Parathyroid adenoma (tissue), 2 donors: Measurements from ENCODE around the gene FHIP1A.
"Not testable (repeated sequence)": the region's sequence is repeated elsewhere in the genome, so short reads cannot be mapped to it uniquely, and the experiment has no call there.

Experiments used
- H2AFZ ChIP-seq: fragments of 300-600 bp; sonication (generic); one replicate; pipeline ENCODE4 v1.7.0; 2017; ENCODE audit warnings: antibody characterized with exemption, mild to moderate bottlenecking
- H3K27ac ChIP-seq: fragments of 300-600 bp; sonication (generic); one replicate; pipeline ENCODE4 v1.7.0; 2017
- H3K27me3 ChIP-seq: fragments of 300-600 bp; sonication (generic); one replicate; pipeline ENCODE4 v1.7.0; 2017; ENCODE audit warnings: low read length; ENCODE audit not compliant: control insufficient read depth, insufficient read depth
- H3K36me3 ChIP-seq: fragments of 300-600 bp; sonication (generic); one replicate; pipeline ENCODE4 v1.7.0; 2017; ENCODE audit warnings: low read length; ENCODE audit not compliant: control insufficient read depth, insufficient read depth
- H3K4me1 ChIP-seq: fragments of 300-600 bp; sonication (generic); one replicate; pipeline ENCODE4 v1.7.0; 2017; ENCODE audit warnings: control low read depth
- H3K4me2 ChIP-seq: fragments of 300-600 bp; sonication (generic); one replicate; pipeline ENCODE4 v1.7.0; 2017; ENCODE audit warnings: low read length
- H3K4me3 ChIP-seq: fragments of 300-600 bp; sonication (generic); one replicate; pipeline ENCODE4 v1.7.0; 2017; ENCODE audit warnings: low read depth, low read length
- H3K79me2 ChIP-seq: fragments of 300-600 bp; sonication (generic); one replicate; pipeline ENCODE4 v1.7.0; 2017; ENCODE audit warnings: control low read depth
- H3K9ac ChIP-seq: fragments of 300-600 bp; sonication (generic); one replicate; pipeline ENCODE4 v1.7.0; 2017; ENCODE audit warnings: mild to moderate bottlenecking
- H3K9me3 ChIP-seq: fragments of 300-600 bp; sonication (generic); one replicate; pipeline ENCODE4 v1.7.0; 2017; ENCODE audit warnings: low read length; ENCODE audit not compliant: control insufficient read depth
- TF ChIP-seq, protein P1 (sequence below): fragments of 300-600 bp; sonication (generic); IDR thresholded peaks from one replicate; pipeline ENCODE4 v1.7.0; 2017; ENCODE audit warnings: antibody characterized with exemption, mild to moderate bottlenecking
- donor health status: primary hyperparathyroidism.

FHIP1A gene

DNA sequence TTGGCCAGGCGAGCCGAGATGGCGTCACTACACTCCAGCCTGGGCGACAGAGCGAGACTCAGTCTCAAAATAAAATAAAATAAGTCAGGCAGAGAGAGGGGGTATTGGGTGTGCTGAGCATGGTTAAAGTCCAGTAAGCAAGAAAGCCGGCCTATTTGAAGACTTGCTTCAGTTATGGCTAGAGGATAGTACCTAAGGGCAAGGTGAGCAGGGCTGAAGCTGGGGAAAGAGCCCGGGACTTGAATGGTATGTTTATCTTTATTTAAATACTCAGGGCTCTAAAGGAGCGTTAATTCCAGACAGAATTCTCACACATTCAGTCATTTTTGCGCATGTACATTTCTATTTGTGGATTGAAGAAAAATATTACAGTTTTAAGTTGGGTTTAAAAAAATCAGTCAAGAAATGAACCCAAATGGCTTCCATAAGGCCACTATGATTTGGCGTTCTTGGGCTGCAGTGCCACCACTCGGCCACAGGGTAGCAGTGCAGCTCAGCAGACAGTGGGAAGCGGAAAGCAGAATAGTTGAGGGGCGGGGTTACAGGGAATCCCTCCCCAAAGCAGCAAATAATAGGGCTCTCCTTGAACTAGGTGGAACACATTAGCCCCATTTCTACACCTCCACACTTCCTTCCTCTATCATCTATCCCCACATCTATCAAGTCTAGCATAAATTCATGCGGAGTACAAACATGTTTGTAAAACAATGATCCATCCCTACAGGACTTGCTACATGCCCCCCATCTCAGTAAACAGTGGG lies 46.4 kb upstream of the FHIP1A start:
- no peaks in the 10 kb centered on the region for H3K9me3 ChIP-seq
- no peak overlapping the region for H3K4me3 ChIP-seq
- H3K27me3 ChIP-seq = no peaks in the 10 kb centered on the region
- no peak overlapping the region for H3K4me2 ChIP-seq
- H2AFZ ChIP-seq = peak overlapping the region; percentile 60
- no peaks in the 10 kb centered on the region for H3K4me1 ChIP-seq
- TF ChIP-seq, protein P1, sequence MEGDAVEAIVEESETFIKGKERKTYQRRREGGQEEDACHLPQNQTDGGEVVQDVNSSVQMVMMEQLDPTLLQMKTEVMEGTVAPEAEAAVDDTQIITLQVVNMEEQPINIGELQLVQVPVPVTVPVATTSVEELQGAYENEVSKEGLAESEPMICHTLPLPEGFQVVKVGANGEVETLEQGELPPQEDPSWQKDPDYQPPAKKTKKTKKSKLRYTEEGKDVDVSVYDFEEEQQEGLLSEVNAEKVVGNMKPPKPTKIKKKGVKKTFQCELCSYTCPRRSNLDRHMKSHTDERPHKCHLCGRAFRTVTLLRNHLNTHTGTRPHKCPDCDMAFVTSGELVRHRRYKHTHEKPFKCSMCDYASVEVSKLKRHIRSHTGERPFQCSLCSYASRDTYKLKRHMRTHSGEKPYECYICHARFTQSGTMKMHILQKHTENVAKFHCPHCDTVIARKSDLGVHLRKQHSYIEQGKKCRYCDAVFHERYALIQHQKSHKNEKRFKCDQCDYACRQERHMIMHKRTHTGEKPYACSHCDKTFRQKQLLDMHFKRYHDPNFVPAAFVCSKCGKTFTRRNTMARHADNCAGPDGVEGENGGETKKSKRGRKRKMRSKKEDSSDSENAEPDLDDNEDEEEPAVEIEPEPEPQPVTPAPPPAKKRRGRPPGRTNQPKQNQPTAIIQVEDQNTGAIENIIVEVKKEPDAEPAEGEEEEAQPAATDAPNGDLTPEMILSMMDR = peak; percentile 91
- H3K36me3 ChIP-seq = no peaks in the 10 kb centered on the region
- no peak overlapping the region for H3K9ac ChIP-seq
- H3K27ac ChIP-seq = no peak overlapping the region
- no peaks in the 10 kb centered on the region for H3K79me2 ChIP-seq

DNA sequence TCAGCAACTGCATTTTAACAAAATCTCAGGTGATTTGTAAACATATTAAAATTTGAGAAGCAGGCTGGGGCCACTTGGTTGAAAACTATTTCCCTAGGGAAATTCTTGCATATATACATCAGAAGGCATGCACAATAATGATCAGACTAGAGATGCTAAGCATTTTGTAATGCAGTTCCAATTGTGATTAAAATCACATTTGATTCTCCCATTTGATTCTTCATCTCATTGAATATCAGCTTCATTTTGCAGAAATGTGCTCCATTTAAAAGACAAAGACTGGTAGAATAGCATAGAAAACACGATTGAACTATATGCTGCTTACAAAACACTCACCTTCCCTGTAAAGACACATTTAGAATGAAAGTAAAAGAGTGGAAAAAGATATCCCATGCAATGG lies 32.4 kb upstream of the FHIP1A start:
- Histone ChIP-seq H2AFZ (no peak overlapping the region), H3K4me3 (no peak overlapping the region), H3K27ac (no peak overlapping the region), H3K79me2 (no peaks in the 10 kb centered on the region), H3K9ac (no peak overlapping the region), H3K36me3 (no peaks in the 10 kb centered on the region), H3K4me2 (no peak overlapping the region), H3K27me3 (no peaks in the 10 kb centered on the region), H3K4me1 (no peaks in the 10 kb centered on the region), H3K9me3 (no peaks in the 10 kb centered on the region)
- TF ChIP-seq, protein P1 = no peak

DNA sequence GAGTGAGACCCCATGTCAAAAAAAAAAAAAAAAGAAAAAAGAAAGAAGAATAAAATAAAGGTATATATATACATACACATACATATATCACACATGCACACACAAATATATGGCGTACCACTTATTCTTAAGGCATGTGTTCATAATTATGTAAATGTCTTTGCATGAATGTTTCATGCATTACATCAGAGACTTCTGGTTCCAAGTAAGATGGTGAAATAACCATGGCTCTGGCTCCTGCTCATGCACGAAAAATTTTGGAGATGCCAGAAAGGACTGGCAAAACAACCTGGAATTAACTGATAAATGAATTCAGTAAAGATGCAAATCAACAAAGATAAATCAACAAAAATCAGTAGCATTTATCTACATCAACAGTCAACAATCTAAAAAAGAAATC lies 19.7 kb upstream of the FHIP1A start:
- TF ChIP-seq, protein P1 = no peak
- Histone ChIP-seq H3K27ac (no peak overlapping the region), H3K9me3 (no peaks in the 10 kb centered on the region), H3K79me2 (no peaks in the 10 kb centered on the region), H3K36me3 (no peaks in the 10 kb centered on the region), H3K4me2 (no peak overlapping the region), H2AFZ (no peak overlapping the region), H3K9ac (no peak overlapping the region), H3K27me3 (no peaks in the 10 kb centered on the region), H3K4me3 (no peak overlapping the region), H3K4me1 (no peaks in the 10 kb centered on the region)

DNA sequence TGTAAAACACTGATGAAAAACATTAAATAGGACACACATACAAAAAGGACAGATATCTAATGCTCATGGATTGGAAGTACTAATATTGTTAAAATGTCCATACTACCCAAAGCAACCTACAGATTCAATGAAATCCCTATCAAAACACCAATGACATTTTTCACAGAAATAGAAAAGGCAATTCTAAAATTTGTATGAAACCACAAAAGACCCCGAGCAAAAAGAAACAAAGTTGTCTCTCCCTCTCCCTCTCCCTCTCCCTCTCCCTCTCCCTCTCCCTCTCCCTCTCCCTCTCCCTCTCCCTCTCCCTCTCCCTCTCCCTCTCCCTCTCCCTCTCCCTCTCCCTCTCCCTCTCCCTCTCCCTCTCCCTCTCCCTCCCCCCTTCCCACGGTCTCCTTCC lies 19.2 kb upstream of the FHIP1A start:
- H3K4me3 ChIP-seq, H3K9me3 ChIP-seq, H3K79me2 ChIP-seq, H2AFZ ChIP-seq, H3K27ac ChIP-seq, H3K4me2 ChIP-seq, H3K27me3 ChIP-seq, H3K9ac ChIP-seq, H3K4me1 ChIP-seq, H3K36me3 ChIP-seq: not testable (repeated sequence)

DNA sequence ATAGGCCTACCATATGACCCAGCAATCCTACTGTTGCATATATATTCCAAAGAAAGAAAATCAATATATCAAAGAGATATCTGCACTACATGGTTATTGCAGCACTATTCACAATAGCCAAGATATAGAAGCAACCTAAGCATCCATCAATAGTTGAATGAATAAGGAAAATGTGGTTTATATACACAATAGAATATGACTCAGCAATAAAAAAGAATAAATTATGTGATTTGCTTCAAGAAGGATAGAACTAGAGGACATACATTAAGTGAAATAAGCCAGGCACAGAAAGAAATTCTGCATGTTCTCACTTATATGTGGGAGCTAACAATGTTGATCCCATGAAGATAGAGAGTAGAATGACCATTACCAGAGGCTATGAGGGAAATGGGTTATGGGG lies 13.1 kb upstream of the FHIP1A start:
- Histone ChIP-seq H2AFZ (no peak overlapping the region), H3K27me3 (no peaks in the 10 kb centered on the region), H3K4me2 (no peak overlapping the region), H3K9me3 (no peaks in the 10 kb centered on the region), H3K79me2 (no peaks in the 10 kb centered on the region), H3K4me3 (no peak overlapping the region), H3K9ac (no peak overlapping the region), H3K36me3 (no peaks in the 10 kb centered on the region), H3K4me1 (no peaks in the 10 kb centered on the region), H3K27ac (no peak overlapping the region)
- TF ChIP-seq, protein P1 = no peak
